WTC11 (cell line): ENCODE results near the gene ARIH1. TPM values are rescaled to one million over a fixed set of nuclear protein-coding genes. Genes with fewer than 3 reads are reported as not detected.

Source experiments
- ATAC-seq: fragments of 200-7000 bp; cut with Tn5 transposase; 2 replicates; pipeline ENCODE4 v1.10.0; 2021; ENCODE audit warnings: mild to moderate bottlenecking, moderate library complexity
- CTCF ChIA-PET: fragments of 300-600 bp; sonication (Branson Sonifier 250); formaldehyde crosslinking; loops from one replicate; lab custom pipeline; 2021; ENCODE audit warnings: antibody characterized with exemption; lab: Charles Lee
- POLR2A ChIA-PET: fragments of 350-600 bp; sonication (Branson Sonifier 250); formaldehyde crosslinking; loops from one replicate; lab custom pipeline; 2021; ENCODE audit warnings: antibody characterized with exemption; lab: Charles Lee
- DNase-seq: peaks from one replicate; pipeline ENCODE4 v3.0.0; 2021; ENCODE audit warnings: low spot score
- H3K27ac Mint-ChIP-seq: 2 replicates; pipeline ENCODE4 v1.8.0; 2021; ENCODE audit warnings: mixed read lengths
- H3K27me3 Mint-ChIP-seq: 2 replicates; pipeline ENCODE4 v1.8.0; 2021; ENCODE audit warnings: low read depth, mild to moderate bottlenecking, moderate library complexity, mixed read lengths
- H3K36me3 Mint-ChIP-seq: 2 replicates; pipeline ENCODE4 v1.8.0; 2021; ENCODE audit warnings: mixed read lengths
- H3K4me1 Mint-ChIP-seq: 2 replicates; pipeline ENCODE4 v1.8.0; 2022; ENCODE audit warnings: mixed read lengths
- H3K4me3 Mint-ChIP-seq: 2 replicates; pipeline ENCODE4 v1.8.0; 2021; ENCODE audit warnings: mild to moderate bottlenecking, moderate library complexity, mixed read lengths
- H3K9me3 Mint-ChIP-seq: 2 replicates; pipeline ENCODE4 v1.8.0; 2021; ENCODE audit warnings: mixed read lengths
- ATF6 ChIP-seq: sonication (generic); formaldehyde crosslinking; IDR thresholded peaks from 2 replicates; pipeline ENCODE4 v1.8.1; 2023; ENCODE audit warnings: mild to moderate bottlenecking, missing genetic modification reagents
- EMX1 ChIP-seq: fragments of 250-450 bp; sonication (Bioruptor Pico); IDR thresholded peaks from 2 replicates; pipeline ENCODE4 v1.8.0; 2021; ENCODE audit warnings: mild to moderate bottlenecking
- FOXK1 ChIP-seq: sonication (generic); formaldehyde crosslinking; IDR thresholded peaks from 2 replicates; pipeline ENCODE4 v1.8.0; 2022; ENCODE audit warnings: mild to moderate bottlenecking, moderate library complexity, missing genetic modification reagents
- GRHL2 ChIP-seq: fragments of 250-450 bp; sonication (Bioruptor Pico); IDR thresholded peaks from 2 replicates; pipeline ENCODE4 v1.8.0; 2022; ENCODE audit warnings: mild to moderate bottlenecking, moderate library complexity; ENCODE audit not compliant: insufficient replicate concordance, severe bottlenecking
- IRF2 ChIP-seq: sonication (generic); formaldehyde crosslinking; IDR thresholded peaks from 2 replicates; pipeline ENCODE4 v1.8.0; 2022; ENCODE audit warnings: low read depth, missing genetic modification reagents, borderline replicate concordance
- JAZF1 ChIP-seq: fragments of 250-450 bp; sonication (Bioruptor Pico); IDR thresholded peaks from 2 replicates; pipeline ENCODE4 v1.9.0; 2021; ENCODE audit warnings: moderate library complexity, mild to moderate bottlenecking, inconsistent platforms
- MLX ChIP-seq: sonication (generic); formaldehyde crosslinking; IDR thresholded peaks from 2 replicates; pipeline ENCODE4 v1.8.1; 2023; ENCODE audit warnings: mild to moderate bottlenecking, missing genetic modification reagents, moderate library complexity
- NR1H2 ChIP-seq: sonication (generic); formaldehyde crosslinking; IDR thresholded peaks from 2 replicates; pipeline ENCODE4 v1.9.0; 2021; ENCODE audit warnings: mild to moderate bottlenecking, moderate library complexity, missing genetic modification reagents
- PRDM15 ChIP-seq: sonication (generic); formaldehyde crosslinking; IDR thresholded peaks from 2 replicates; pipeline ENCODE4 v1.8.0; 2022; ENCODE audit warnings: missing genetic modification reagents
- PRRX2 ChIP-seq: fragments of 250-450 bp; sonication (Bioruptor Pico); IDR thresholded peaks from 2 replicates; pipeline ENCODE4 v1.8.0; 2021; ENCODE audit warnings: mild to moderate bottlenecking
- STAT6 ChIP-seq: sonication (generic); formaldehyde crosslinking; conservative IDR thresholded peaks from 2 replicates; pipeline ENCODE4 v1.8.1; 2023; ENCODE audit warnings: mild to moderate bottlenecking, low read depth, missing genetic modification reagents, moderate library complexity
- TP53 ChIP-seq: sonication (generic); formaldehyde crosslinking; IDR thresholded peaks from 2 replicates; pipeline ENCODE4 v1.8.1; 2023; ENCODE audit warnings: mild to moderate bottlenecking, missing genetic modification reagents
- ZBTB43 ChIP-seq: sonication (generic); formaldehyde crosslinking; IDR thresholded peaks from 2 replicates; pipeline ENCODE4 v1.8.1; 2023; ENCODE audit warnings: mild to moderate bottlenecking, missing genetic modification reagents
- ZNF121 ChIP-seq: sonication (generic); formaldehyde crosslinking; IDR thresholded peaks from 2 replicates; pipeline ENCODE4 v1.8.0; 2023; ENCODE audit warnings: missing genetic modification reagents
- ZNF138 ChIP-seq: sonication (generic); formaldehyde crosslinking; conservative IDR thresholded peaks from 2 replicates; pipeline ENCODE4 v1.8.1; 2022; ENCODE audit warnings: mild to moderate bottlenecking, moderate library complexity, missing genetic modification reagents
- ZNF219 ChIP-seq: sonication (generic); formaldehyde crosslinking; IDR thresholded peaks from 2 replicates; pipeline ENCODE4 v1.8.0; 2023; ENCODE audit warnings: missing genetic modification reagents, mild to moderate bottlenecking, borderline replicate concordance
- ZNF416 ChIP-seq: fragments of 250-450 bp; sonication (Bioruptor Pico); IDR thresholded peaks from 2 replicates; pipeline ENCODE4 v1.9.0; 2021; ENCODE audit warnings: mild to moderate bottlenecking, inconsistent platforms
- total RNA-seq: library from RNA; stranded (reverse); gene quantifications from 3 replicates; pipeline ENCODE4 v1.2.3, GENCODE V29; 2021

ARIH1 gene
- total RNA-seq, 1 experiment from 2014 or later = 198 TPM

GRCh38 chr15:72502220-72502809 is 28.2 kb downstream of the ARIH1 start:
- ATAC-seq (no peak), DNase-seq (no peak)
- Mint-ChIP-seq H3K4me3 (no peak overlapping the region), H3K9me3 (no peaks in the 10 kb centered on the region), H3K27me3 (no peaks in the 10 kb centered on the region), H3K36me3 (peaks cover 7% of the 10 kb centered on the region), H3K4me1 (peaks cover 16% of the 10 kb centered on the region), H3K27ac (peak overlapping the region; percentile 54; the same call in 1 of the 2 replicates)
- TF ChIP-seq FOXK1 (CRISPR knock-in tag) = no peak
- no peak for TF ChIP-seq PRRX2 (CRISPR knock-in tag)
- no peak for TF ChIP-seq EMX1 (CRISPR knock-in tag)
- no peak for TF ChIP-seq MLX (CRISPR knock-in tag)
- no peak for TF ChIP-seq ZNF219
- TF ChIP-seq ATF6 (CRISPR knock-in tag) = no peak
- TF ChIP-seq IRF2 (CRISPR knock-in tag) = no peak
- no peak for TF ChIP-seq ZNF416 (CRISPR knock-in tag)
- no peak for TF ChIP-seq ZNF138
- no peak for TF ChIP-seq JAZF1 (CRISPR knock-in tag)
- TF ChIP-seq ZNF121 (CRISPR knock-in tag) = no peak
- no peak for TF ChIP-seq PRDM15 (CRISPR knock-in tag)
- TF ChIP-seq STAT6 = no peak
- no peak for TF ChIP-seq ZBTB43
- no peak for TF ChIP-seq TP53 (CRISPR knock-in tag)
- no peak for TF ChIP-seq NR1H2 (CRISPR knock-in tag)
- TF ChIP-seq GRHL2 (CRISPR knock-in tag) = no peak
- POLR2A ChIA-PET = no interaction called here
- CTCF ChIA-PET = no interaction called here
